ELR (cell line): Measurements from ENCODE around the gene TRAF2.

Experiments
- DNase-seq: peaks from one replicate; pipeline ENCODE4 v3.0.0-alpha.2; 2015; ENCODE audit warnings: low read depth

TRAF2 gene

DNA sequence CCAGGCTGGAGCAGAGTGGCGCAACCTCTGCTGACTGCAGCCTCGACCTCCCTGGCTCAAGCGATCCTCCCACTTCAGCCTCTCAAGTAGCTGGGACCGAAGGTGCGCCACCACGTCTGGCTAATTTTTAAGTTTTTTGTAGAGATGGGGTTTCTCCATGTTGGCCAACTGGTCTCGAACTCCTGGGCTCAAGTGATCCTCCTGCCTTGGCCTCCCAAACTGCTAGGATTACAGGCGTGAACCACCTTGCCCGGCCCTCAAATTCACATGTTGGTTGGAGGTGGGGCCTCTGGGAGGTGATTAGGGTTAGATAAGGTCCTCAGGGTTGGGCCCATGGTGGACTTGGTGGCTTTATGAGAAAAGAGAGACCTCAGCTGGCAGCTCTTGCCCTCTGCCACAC, 75.8 kb downstream of the TRAF2 start:
- no peak for DNase-seq

DNA sequence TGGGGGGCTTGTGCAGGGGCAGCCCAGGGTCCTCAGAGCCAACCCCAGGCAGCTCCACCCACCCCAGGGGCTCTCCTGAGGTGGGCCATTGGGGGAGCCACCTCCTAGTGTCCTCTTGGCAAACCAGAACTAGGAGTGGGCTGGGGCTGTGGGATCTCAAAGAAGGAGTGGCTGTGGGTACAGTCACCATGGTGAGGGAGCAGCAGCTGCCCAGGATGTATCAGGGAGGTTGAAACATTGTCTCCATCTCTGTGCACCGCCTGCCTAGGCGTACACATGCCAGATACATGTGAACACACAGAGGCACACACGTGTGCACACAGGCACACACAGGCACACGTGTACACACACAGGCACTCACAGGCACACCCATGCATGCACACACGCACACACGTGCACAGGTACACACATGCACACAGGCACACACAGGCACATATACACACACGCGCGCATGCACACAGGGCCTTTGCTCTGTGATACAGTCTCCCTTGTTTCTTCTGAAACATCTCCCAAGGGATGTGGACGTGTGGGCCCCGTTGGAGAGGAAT, 76.5 kb downstream of the TRAF2 start:
- no peak for DNase-seq

DNA sequence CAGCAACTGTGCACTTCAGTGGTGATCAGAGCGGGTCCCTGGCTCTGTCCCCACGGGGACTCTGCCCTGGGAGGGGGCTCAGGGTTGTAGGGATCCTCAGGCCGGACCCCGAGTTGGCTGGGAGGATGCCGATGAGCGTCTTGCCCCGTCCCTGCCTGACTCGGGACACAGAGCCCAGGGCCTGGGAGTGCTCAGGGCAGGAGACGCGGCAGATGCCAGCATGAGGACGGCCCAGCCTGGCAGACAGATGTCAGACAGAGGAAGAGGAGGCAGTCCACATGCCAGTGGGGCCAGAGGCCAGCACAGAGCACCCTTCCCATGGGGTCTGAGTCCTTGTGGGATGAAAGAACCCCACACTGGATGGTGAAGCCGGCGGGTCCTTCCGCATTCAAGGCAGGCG, 77.0 kb downstream of the TRAF2 start:
- DNase-seq: no peak

DNA sequence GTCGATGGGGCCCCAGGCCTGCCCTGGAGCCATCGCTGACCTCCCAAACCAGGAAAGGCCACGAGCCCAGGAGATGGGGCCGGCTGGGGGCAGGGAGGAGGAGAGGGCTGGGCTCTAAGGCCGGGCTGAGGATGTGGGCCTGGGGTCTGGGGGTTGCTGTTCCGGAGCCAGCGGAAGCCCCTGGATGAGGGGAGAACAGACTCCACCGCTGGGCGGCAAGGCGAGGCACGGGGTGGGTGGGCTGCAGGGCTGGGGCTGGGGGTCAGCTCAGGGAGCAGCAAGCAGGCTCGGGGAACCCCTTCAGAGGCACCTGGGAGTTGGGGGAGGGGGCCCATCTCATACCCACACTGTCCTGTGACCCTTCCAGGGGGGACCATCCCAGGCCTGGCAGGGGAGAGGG, 77.4 kb downstream of the TRAF2 start:
- DNase-seq: no peak

DNA sequence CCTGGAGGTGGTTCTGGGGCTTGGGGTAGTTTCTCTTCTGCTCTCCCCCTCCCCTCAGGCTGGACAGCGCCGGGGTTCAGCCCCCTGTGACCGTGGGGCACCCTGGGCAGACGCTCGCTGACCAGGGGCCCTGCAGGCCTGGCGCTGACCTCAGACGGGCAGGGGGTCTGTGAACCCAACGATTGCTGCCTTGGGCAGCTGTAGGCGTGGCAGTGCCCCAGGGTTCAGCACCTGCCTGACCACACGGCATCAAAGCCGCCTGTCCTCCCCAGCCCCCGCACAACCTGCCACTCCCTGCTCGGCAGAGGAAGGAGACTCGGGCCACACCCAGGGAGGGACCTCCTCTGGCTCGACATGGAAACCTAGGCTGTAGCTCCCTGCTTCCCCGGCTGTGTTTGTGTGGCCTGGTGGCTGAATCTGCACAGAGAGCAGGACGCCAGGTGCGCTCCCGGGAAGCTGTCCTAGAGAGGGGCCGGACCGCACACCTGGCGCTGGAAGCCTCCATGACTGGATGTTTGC, 77.9 kb downstream of the TRAF2 start:
- DNase-seq: no peak

DNA sequence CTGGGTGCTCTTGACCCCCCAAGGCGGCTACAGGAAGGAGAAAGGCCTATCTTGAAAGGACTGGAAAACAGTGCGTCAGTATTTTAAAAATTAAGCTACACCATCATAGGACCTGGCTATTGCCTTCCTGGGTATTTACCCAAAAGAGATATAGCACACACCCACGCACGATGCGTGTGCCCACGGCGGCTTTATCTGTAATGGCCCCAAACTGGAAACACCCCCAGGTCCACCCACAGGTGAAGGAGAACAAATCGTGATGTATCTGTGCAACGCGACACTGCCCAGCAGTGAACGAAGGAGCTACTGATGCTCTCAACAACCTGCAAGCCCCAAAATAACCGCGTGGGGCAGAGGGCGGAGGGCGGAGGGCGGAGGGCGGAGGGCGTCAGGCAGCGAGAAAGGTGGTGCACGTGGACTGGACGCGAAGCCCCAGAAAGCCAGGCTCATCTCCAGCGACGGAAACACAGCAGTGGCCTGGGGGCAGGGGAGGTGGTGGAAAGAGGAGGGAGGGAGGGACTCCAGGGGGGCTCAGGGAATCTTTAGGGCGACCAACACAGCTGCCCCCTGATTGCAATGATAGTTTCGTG, 78.6 kb downstream of the TRAF2 start:
- DNase-seq: no peak

DNA sequence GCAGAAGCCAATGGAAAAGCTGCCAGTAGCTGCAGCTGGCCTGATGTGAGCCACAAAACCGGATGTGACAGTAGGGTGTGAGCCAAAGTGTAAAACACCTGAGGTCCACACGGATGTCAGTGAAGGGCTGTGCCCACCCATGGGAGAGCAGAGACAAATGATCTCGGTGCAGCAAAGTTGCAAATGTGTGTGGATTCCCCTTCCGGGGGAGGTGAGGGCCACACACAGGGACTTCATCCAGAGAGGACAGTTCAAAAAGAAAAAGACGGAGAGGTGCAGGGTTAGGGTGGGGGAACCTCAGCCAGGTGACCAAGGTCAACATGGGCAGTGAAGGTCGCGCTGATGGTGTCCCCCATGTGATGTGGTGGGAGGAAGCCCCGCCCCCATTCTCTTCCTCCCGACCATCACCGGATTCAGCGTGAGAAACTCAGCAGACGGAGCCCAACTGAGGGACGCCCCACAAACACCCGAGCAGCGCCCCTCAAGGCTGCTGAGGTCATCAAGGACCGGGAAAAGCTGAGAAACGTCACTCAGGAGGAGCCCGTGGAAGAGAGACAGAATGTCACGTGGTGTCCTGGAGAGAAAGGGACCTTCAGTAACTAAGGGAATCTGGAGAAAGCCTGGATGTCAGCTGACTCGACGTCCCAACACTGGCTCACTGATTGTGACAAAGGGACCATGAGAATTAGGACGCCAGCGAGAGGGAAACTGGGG, 79.6 kb downstream of the TRAF2 start:
- DNase-seq: peak; percentile 10

DNA sequence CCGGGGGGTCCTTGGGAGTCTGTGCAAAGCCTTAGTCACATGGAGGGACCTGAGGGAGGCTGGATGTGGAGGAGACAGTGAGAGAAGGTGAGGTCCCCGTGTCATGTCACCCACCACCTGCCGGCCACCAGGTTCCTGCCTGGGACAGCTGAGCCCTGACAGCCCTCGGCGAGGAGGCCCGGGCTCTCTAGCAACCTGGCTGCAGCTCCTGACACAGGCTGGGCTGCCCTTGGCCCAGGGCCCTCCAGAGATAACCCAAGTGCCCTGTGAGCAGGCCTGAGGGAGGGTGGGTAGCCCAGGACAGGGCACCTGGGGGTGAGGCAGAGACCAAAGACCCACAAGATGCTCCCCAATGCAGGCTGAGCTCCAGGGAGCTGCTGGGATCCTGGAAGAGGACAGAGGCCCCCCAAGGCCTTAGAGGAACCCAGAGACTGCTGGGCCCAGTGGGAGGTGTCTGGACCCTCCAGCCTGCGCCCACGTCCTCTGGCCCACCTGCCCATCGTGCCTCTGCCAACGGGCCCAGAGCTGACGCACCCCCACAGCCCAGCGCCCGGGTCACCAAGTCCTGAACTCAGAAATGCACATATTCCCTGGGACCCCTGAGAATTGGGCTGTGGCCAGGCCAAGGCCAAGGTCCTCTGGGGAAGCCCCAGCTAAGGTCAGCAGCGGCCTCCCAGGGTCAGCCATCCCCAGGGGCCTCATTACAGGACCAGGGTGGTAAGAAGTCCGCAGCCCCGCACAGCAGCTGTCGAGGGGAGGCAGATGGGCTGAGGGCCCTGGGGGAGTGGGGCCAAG, 82.2 kb downstream of the TRAF2 start:
- DNase-seq: no peak

DNA sequence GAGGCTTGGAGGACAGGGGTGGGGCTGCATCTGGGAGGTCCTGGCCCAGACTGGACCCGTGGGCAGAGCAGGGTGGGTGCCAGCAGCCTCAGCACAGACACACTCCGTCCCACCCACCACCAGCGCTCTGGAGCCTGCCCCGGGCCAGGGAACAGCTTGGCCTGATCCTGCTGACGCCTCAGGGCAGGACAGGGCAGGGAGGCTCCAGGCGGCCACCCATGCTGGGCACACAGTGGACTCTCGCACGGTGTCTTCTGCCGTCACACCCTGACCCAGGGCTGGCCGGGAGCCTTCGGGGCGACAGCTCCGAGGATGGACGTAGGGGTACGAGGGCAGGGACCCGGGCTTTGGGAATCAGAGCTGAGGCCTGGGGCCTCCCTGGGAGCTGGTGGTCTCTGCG, 82.8 kb downstream of the TRAF2 start:
- no peak for DNase-seq

DNA sequence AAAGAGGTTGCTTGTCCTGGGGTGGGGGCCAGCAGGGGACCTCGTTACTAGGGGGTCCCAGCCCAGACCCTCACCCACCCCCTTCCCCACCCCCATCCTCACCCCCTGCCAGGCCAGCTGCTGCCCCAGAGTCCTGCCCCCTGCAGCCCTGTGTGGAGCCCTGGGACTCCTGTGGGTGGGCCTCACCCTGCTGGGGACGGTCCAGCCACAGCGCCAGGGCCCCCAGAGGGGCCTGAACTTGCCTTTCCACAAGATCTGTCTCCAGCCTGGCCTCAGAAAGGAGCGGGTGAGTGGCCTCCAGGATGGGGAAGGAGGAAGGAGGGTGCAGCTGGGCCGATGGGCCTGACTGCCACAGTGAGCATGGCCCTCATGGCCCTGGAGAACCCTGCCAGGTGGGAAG, 83.5 kb downstream of the TRAF2 start:
- DNase-seq: no peak

DNA sequence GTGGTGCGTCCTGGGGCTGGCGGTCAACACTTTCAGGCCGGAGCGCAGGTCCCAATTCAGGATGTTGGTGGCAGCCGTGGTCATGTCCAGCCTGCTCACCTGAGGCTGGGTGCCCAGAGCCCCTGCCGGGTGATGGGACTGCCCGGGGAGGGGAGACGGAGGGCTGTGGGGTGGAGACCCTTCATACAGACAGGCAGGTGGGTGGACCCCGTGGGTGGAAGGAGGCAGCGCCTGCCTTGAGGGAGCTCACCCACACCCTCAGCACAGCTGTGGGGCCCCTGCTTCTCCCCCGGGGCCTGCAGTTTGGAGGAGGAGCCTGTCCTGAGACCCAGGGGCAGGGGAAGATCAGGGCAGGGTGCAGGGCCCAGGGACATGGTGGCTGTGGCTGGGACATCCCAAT, 84.0 kb downstream of the TRAF2 start:
- DNase-seq: no peak

DNA sequence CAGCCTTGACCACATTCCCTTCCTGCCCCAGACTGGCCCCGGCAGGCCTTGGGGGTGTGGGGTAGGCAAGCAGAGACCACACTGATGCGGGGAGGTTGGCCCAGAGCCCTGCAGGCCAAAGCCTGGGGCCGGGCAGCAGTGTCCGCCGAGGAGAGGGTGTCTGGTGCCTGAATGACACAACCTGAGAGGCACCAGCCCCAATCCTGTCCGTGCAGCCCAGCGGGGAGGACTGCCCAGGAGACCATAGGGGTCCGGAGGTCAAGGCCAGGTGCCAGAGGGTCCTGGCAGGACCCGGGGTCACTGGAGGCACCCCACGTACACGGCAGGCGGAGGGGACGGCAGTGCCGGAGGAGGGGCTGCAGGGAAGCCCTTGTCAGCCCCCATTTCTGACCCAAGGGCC, 85.4 kb downstream of the TRAF2 start:
- DNase-seq: no peak

DNA sequence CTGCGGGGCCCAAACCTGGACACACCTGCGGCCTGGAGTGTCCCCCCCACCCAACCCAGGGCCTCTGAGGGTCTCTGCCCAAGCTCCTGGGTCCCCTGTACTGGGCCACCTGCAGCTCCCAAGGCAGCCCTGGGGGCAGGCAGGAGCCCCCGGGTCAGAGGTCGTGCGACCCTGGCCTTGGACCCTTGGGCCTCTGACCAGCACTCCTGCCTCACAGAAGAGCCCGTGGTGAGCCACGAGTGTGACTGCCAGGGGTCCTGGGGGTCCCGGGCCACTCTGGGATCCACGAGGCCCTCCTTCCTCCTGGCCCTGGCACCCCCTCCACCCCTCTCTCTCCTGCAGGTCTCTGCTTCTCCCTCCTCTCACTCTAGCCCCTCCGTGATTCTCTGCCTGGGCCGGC, 86.0 kb downstream of the TRAF2 start:
- no peak for DNase-seq

DNA sequence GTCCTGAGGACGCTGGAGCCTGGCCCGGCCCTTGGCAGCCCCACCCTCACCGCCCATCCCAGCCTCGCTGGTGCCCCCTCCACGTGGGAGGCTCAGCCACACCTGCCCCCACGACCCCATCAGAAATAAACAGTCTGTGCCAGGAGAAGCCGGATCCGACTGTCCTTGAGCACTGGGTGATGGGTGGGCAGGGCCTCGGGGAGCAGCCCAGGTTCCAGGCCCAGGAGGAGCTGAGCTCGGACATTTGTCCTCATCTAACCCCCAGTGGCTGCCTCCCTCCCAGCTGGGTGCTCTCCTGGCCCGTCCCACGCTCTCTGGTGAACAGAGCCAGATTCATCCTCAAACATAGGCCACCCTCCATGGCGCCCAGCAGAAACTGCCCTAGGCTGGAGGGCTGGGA, 86.4 kb downstream of the TRAF2 start:
- DNase-seq: no peak

DNA sequence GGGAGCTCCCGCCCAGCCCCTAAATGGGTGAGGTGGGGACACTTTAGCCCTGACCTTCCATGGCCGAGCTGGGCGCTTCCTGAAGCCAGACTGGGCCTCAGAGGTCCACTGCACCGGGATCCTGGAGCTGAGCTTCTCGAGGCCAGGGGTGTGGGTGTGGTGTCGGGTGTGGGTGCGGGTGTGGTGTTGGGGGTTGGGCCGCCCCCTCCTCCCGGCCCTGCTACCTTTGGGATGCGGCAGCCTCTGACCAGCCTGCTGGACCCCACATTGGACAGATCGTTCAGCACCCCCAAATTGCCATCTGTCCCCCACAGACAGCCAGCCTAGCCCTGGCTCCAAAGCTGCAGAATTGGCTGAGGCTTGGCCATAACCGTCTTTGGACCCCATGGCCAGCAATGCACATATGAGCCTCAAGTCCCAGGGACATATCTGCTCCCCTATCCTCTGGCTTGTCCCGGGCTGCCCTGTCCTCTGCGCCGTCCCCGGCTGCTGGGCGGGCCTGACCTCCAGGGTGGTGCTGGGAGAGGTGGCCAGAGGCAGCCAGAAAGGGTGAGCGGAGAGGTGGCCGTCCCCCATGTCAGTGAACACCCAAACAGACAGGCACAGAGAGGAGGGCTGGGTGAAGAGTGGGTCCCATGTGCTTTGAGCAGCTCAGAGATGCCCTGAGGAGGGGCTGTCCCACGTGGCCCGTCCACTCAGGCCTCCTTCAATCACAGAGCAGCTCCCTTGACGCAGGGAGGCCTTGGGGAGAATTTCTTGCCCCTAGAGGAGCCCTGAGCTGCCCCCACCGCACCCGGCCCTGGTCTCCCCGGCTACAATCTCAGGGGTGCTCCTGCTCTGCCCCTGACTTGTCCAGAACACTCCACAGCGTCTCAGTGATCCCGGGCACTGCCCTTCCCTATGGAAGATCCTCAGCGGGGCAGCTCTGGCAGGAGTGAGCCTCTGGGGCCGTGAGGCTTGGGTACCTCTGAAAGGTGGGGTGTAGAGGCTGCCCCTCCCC, 87.6 kb downstream of the TRAF2 start:
- DNase-seq: no peak

DNA sequence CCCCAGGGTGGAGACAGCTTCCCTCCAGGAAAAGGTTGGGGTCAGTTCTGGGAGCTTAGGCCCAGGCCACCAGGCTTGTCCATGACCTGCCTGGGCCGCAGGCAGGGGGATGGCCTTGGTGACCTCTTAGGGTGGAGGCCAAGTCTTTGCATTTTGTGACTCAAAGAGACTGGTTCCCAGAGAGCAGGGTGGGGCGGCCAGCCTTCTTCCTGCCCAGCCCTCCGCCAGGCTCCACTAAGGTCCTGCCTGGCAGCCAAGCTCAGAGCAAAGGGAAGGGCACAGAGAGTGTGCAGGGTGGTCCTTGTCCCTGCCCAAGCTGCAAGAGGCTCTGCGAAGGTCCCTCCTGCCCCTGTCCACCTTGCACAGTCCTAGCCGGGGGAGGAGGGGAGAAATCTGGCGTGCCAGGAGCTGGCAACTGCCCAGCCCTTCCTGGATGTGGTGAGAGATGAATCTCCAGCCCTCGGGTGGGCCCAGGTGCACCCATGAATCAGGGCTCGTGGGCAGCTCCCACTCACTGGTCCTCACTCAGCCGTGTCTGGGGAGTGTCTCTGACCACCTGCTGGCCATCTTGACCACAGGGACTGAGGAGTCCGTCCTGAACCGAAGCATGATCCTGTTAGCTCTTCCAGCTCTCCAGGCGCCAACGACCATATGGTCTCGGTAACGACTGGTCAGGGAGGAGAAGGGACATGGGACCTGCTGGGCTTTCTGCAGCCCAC, 88.7 kb downstream of the TRAF2 start:
- no peak for DNase-seq

DNA sequence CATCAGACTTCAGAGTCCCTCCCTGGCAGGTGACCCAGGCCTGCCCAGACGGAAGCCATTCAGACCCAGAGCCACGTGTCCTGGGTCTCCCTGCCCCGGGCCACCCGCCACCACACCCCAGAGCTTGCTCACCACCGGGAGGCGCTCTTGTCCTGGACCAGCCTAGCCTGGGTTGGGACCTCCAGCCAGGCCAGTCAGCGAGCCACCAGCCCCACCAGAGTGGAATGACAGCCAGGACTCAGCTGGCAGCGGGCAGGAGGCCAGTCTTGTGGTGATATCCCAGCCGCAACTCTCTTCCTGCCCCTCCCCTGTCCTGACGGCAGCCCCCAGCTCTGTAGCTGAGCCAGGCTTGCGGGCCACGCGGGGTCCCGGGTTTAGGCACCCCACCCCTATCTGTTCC, 89.3 kb downstream of the TRAF2 start:
- DNase-seq: no peak
